Liver (tissue), 9 donors: ENCODE data around the gene MAGI1. TPM values are rescaled to one million over a fixed set of nuclear protein-coding genes. Genes with fewer than 3 reads are reported as not detected.

Source experiments
- DNase-seq: peaks from one replicate; pipeline ENCODE4 v3.0.0-alpha.2; 2017; ENCODE audit warnings: low spot score
- H3K27ac ChIP-seq, 2 donors: one replicate each; pipeline ENCODE4 v1.7.0; 2013; ENCODE audit warnings: inconsistent platforms in 2 of 2, low read length in 2 of 2, control low read depth in 1 of 2, low read depth in 1 of 2, mild to moderate bottlenecking in 1 of 2
- H3K27me3 ChIP-seq, 4 donors: one replicate each; pipeline versions ENCODE4 v1.6.1 to v1.7.0; 2013; ENCODE audit warnings: low read length in 3 of 4, inconsistent platforms in 1 of 4, mild to moderate bottlenecking in 1 of 4, moderate library complexity in 1 of 4; ENCODE audit not compliant: control insufficient read depth in 4 of 4, insufficient read depth in 4 of 4
- H3K36me3 ChIP-seq, 4 donors: one replicate each; pipeline versions ENCODE4 v1.6.1 to v1.7.0; 2013; ENCODE audit warnings: low read length in 3 of 4, mild to moderate bottlenecking in 3 of 4, low read depth in 1 of 4, moderate library complexity in 1 of 4; ENCODE audit not compliant: control insufficient read depth in 4 of 4, insufficient read depth in 3 of 4
- H3K4me1 ChIP-seq, 4 donors: one replicate each; pipeline versions ENCODE4 v1.6.1 to v1.7.0; 2013; ENCODE audit warnings: low read length in 3 of 4, mild to moderate bottlenecking in 3 of 4, moderate library complexity in 1 of 4; ENCODE audit not compliant: control insufficient read depth in 4 of 4, insufficient read depth in 4 of 4
- H3K4me3 ChIP-seq, 3 donors: one replicate each; pipeline versions ENCODE4 v1.6.1 to v1.7.0; 2013; ENCODE audit warnings: low read length in 3 of 3, control low read depth in 1 of 3, low read depth in 1 of 3, mild to moderate bottlenecking in 1 of 3
- H3K9ac ChIP-seq, 2 donors: one replicate each; pipeline ENCODE4 v1.7.0; 2013; ENCODE audit warnings: low read length in 2 of 2, mild to moderate bottlenecking in 2 of 2, moderate library complexity in 2 of 2, control low read depth in 1 of 2, low read depth in 1 of 2
- H3K9me3 ChIP-seq, 4 donors: one replicate each; pipeline versions ENCODE4 v1.6.1 to v1.7.0; 2013; ENCODE audit warnings: low read length in 3 of 4; ENCODE audit not compliant: control insufficient read depth in 4 of 4
- EGR1 ChIP-seq, 2 donors: IDR thresholded peaks; 2 replicates each; pipeline ENCODE4 v1.6.1; 2016 to 2018; ENCODE audit warnings: antibody characterized with exemption in 2 of 2, low read depth in 2 of 2
- FOXA1 ChIP-seq: IDR thresholded peaks from 2 replicates; pipeline ENCODE4 v1.6.1; 2016; ENCODE audit warnings: antibody characterized with exemption
- FOXA2 ChIP-seq: IDR thresholded peaks from 2 replicates; pipeline ENCODE4 v1.6.1; 2016; ENCODE audit warnings: antibody characterized with exemption
- GABPA ChIP-seq, 2 donors: IDR thresholded peaks in 1 of 2; conservative IDR thresholded peaks in 1 of 2; 2 replicates each; pipeline ENCODE4 v1.6.1; 2016; ENCODE audit warnings: antibody characterized with exemption in 2 of 2, mild to moderate bottlenecking in 1 of 2, moderate library complexity in 1 of 2
- HNF4G ChIP-seq: IDR thresholded peaks from 2 replicates; pipeline ENCODE4 v1.6.1; 2016; ENCODE audit warnings: antibody characterized with exemption
- JUND ChIP-seq, 2 donors: IDR thresholded peaks; 2 replicates each; pipeline ENCODE4 v1.6.1; 2016; ENCODE audit warnings: antibody characterized with exemption in 2 of 2
- NR2F2 ChIP-seq: IDR thresholded peaks from 2 replicates; pipeline ENCODE4 v1.6.1; 2016; ENCODE audit warnings: antibody characterized with exemption
- RXRA ChIP-seq, 2 donors: IDR thresholded peaks; 2 replicates each; pipeline ENCODE4 v1.6.1; 2017 to 2018; ENCODE audit warnings: antibody characterized with exemption in 2 of 2, mild to moderate bottlenecking in 1 of 2
- TAF1 ChIP-seq: conservative IDR thresholded peaks from 2 replicates; pipeline ENCODE4 v1.6.1; 2016; ENCODE audit warnings: antibody characterized with exemption, mild to moderate bottlenecking
- YY1 ChIP-seq: IDR thresholded peaks from 2 replicates; pipeline ENCODE4 v1.6.1; 2016; ENCODE audit warnings: antibody characterized with exemption, mild to moderate bottlenecking
- WGBS: extraction: QIAGEN DNeasy Blood & Tissue Kit; methylation state at CpG from one replicate; pipeline ENCODE4 v1.1.7; 2013; 5-methylcytosine and 5-hydroxymethylcytosine counted together
- polyA plus RNA-seq, 2 donors: library from polyadenylated mRNA; stranded (reverse) in 1 of 2; unstranded in 1 of 2; fragments of 200-250 nt in 1 of 2; fragments of >200 nt in 1 of 2; fragmentation: Nextera tagmentation in 1 of 2; extraction: Ambion mirVana in 1 of 2; gene quantifications; one replicate each; pipeline versions ENCODE4 v1.2.1 to v1.2.3, GENCODE V29; 2013 to 2015
- total RNA-seq, 2 donors: library from RNA; depleted of rRNA; stranded (reverse); fragments of >200 nt; gene quantifications; one replicate each; pipeline ENCODE4 v1.2.3, GENCODE V29; 2014
- TF ChIP-seq, protein P1 (sequence below): IDR thresholded peaks from 2 replicates; pipeline ENCODE4 v1.6.1; 2016; ENCODE audit warnings: antibody characterized with exemption
- TF ChIP-seq, protein P2 (sequence below): IDR thresholded peaks from 2 replicates; pipeline ENCODE4 v1.6.1; 2016; ENCODE audit warnings: antibody characterized with exemption
- TF ChIP-seq, protein P3 (sequence below): IDR thresholded peaks from 2 replicates; pipeline ENCODE4 v1.6.1; 2016; ENCODE audit warnings: antibody characterized with exemption
- TF ChIP-seq, protein P4 (sequence below): fragments of 150-350 bp; IDR thresholded peaks from 2 replicates; pipeline ENCODE4 v1.5.1; 2017; ENCODE audit warnings: improper control_type of control experiment, low read depth, low read length; ENCODE audit not compliant: missing input control
- TF ChIP-seq, protein P5 (sequence below): IDR thresholded peaks from 2 replicates; pipeline ENCODE4 v1.6.1; 2016; ENCODE audit warnings: antibody characterized with exemption, mild to moderate bottlenecking
- donor health status: healthy.
- donor health status: healthy.
- donor health status: healthy.
- donor health status: healthy.
- donor health status: healthy.

Gene MAGI1
- total and polyA plus RNA-seq, 4 donors, result 9.6 to 68.8 (median 14.0) TPM

DNA sequence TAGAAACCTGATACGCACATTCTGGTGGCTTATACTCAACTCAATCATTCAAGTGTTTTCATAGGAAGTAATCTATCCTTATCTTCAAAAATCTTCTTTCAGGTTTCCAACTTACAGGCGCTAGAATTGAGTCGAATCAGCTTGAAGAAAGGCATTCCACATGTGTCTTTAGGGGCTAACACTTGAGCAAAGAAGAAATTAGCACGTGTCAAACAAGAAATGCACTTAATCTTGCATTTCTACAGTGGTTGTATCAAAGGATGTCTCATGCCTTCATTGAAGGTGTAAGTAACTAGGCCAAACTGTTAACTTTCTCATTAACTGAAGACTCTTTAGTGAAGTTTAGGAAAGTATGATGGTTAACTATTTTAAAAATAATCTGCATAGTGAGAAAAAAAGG, 557.6 kb downstream of the MAGI1 start:
- no peak overlapping the region for H3K9ac ChIP-seq
- no peak overlapping the region for H3K27ac ChIP-seq
- TF ChIP-seq HNF4G (no peak), FOXA2 (no peak), YY1 (no peak), FOXA1 (no peak), NR2F2 (no peak), JUND (IDR thresholded peaks at IDR 0.05) (no peak), EGR1 (IDR thresholded peaks at IDR 0.05; ENCODE audit: low read depth in 2 of 2) (no peak), GABPA (IDR thresholded peaks at IDR 0.05 in 1 of 2, conservative IDR thresholded peaks at IDR 0.05 in 1 of 2) (no peak), TAF1 (no peak)
- TF ChIP-seq, protein P1, sequence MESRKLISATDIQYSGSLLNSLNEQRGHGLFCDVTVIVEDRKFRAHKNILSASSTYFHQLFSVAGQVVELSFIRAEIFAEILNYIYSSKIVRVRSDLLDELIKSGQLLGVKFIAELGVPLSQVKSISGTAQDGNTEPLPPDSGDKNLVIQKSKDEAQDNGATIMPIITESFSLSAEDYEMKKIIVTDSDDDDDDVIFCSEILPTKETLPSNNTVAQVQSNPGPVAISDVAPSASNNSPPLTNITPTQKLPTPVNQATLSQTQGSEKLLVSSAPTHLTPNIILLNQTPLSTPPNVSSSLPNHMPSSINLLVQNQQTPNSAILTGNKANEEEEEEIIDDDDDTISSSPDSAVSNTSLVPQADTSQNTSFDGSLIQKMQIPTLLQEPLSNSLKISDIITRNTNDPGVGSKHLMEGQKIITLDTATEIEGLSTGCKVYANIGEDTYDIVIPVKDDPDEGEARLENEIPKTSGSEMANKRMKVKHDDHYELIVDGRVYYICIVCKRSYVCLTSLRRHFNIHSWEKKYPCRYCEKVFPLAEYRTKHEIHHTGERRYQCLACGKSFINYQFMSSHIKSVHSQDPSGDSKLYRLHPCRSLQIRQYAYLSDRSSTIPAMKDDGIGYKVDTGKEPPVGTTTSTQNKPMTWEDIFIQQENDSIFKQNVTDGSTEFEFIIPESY, result no peak
- TF ChIP-seq, protein P2, sequence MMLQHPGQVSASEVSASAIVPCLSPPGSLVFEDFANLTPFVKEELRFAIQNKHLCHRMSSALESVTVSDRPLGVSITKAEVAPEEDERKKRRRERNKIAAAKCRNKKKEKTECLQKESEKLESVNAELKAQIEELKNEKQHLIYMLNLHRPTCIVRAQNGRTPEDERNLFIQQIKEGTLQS, result no peak
- TF ChIP-seq, protein P3, sequence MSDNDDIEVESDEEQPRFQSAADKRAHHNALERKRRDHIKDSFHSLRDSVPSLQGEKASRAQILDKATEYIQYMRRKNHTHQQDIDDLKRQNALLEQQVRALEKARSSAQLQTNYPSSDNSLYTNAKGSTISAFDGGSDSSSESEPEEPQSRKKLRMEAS, result no peak
- TF ChIP-seq, protein P4, sequence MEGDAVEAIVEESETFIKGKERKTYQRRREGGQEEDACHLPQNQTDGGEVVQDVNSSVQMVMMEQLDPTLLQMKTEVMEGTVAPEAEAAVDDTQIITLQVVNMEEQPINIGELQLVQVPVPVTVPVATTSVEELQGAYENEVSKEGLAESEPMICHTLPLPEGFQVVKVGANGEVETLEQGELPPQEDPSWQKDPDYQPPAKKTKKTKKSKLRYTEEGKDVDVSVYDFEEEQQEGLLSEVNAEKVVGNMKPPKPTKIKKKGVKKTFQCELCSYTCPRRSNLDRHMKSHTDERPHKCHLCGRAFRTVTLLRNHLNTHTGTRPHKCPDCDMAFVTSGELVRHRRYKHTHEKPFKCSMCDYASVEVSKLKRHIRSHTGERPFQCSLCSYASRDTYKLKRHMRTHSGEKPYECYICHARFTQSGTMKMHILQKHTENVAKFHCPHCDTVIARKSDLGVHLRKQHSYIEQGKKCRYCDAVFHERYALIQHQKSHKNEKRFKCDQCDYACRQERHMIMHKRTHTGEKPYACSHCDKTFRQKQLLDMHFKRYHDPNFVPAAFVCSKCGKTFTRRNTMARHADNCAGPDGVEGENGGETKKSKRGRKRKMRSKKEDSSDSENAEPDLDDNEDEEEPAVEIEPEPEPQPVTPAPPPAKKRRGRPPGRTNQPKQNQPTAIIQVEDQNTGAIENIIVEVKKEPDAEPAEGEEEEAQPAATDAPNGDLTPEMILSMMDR, result no peak
- H3K36me3 ChIP-seq, result no peaks in the 10 kb centered on the region
- WGBS, result 89% methylated on average over 4 of the region's 4 CpGs
- no peak overlapping the region for H3K4me3 ChIP-seq
- no peaks in the 10 kb centered on the region for H3K9me3 ChIP-seq
- H3K4me1 ChIP-seq, result peaks cover 0 to 16% (median 9%) of the 10 kb centered on the region in 4 donors
- no peak for DNase-seq
- no peaks in the 10 kb centered on the region for H3K27me3 ChIP-seq

DNA sequence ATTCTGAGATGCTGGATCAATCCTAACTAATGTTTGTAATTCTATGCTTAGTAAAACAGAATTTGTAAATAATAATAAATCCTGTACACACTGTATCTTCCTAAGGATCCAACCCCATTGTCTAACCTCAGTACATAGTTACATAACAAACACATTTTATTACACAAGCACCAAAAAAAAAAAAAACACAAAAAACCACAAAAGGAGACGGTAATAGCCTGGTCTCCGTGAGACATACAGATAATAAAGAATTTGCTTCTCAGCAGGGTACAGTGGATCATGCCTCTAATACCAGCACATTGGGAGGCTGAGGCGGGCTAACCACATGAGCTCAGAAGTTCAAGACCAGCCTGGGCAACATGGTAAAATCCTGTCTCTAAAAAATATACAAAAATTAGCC, 558.7 kb downstream of the MAGI1 start:
- Histone ChIP-seq H3K4me3 (no peak overlapping the region), H3K9me3 (no peaks in the 10 kb centered on the region), H3K27ac (no peak overlapping the region), H3K9ac (no peak overlapping the region), H3K36me3 (no peaks in the 10 kb centered on the region), H3K4me1 (peaks cover 0 to 16% (median 6%) of the 10 kb centered on the region in 4 donors), H3K27me3 (no peaks in the 10 kb centered on the region)
- no peak for TF ChIP-seq GABPA (IDR thresholded peaks at IDR 0.05 in 1 of 2, conservative IDR thresholded peaks at IDR 0.05 in 1 of 2)
- TF ChIP-seq, protein P5, sequence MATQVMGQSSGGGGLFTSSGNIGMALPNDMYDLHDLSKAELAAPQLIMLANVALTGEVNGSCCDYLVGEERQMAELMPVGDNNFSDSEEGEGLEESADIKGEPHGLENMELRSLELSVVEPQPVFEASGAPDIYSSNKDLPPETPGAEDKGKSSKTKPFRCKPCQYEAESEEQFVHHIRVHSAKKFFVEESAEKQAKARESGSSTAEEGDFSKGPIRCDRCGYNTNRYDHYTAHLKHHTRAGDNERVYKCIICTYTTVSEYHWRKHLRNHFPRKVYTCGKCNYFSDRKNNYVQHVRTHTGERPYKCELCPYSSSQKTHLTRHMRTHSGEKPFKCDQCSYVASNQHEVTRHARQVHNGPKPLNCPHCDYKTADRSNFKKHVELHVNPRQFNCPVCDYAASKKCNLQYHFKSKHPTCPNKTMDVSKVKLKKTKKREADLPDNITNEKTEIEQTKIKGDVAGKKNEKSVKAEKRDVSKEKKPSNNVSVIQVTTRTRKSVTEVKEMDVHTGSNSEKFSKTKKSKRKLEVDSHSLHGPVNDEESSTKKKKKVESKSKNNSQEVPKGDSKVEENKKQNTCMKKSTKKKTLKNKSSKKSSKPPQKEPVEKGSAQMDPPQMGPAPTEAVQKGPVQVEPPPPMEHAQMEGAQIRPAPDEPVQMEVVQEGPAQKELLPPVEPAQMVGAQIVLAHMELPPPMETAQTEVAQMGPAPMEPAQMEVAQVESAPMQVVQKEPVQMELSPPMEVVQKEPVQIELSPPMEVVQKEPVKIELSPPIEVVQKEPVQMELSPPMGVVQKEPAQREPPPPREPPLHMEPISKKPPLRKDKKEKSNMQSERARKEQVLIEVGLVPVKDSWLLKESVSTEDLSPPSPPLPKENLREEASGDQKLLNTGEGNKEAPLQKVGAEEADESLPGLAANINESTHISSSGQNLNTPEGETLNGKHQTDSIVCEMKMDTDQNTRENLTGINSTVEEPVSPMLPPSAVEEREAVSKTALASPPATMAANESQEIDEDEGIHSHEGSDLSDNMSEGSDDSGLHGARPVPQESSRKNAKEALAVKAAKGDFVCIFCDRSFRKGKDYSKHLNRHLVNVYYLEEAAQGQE, result no peak
- TF ChIP-seq EGR1 (IDR thresholded peaks at IDR 0.05; ENCODE audit: low read depth in 2 of 2), result no peak
- TF ChIP-seq, protein P2, result no peak
- TF ChIP-seq RXRA (IDR thresholded peaks at IDR 0.05), result no peak
- WGBS, result 64% methylated on average over 3 of the region's 3 CpGs
- no peak for DNase-seq
